HL-60 (cell line): ENCODE measurements around the gene TMC6.

Source experiments
- DNase-seq, 2 experiments: peaks; one replicate each; pipeline ENCODE4 v3.0.0-alpha.2; 2010 to 2020; ENCODE audit warnings: low read depth in 1 of 2, low spot score in 1 of 2
- H3K27ac ChIP-seq: fragments of 250-450 bp; sonication (Bioruptor Pico); replicated peaks from 2 replicates; pipeline ENCODE4 v1.5.1; 2020; ENCODE audit warnings: mild to moderate bottlenecking, moderate library complexity
- H3K27me3 ChIP-seq: fragments of 250-450 bp; sonication (Bioruptor Pico); 2 replicates; pipeline ENCODE4 v1.5.1; 2021; ENCODE audit warnings: mild to moderate bottlenecking, moderate library complexity; ENCODE audit not compliant: insufficient read depth, poor library complexity, severe bottlenecking
- H3K4me3 ChIP-seq: replicated peaks from 2 replicates; pipeline ENCODE4 v1.5.1; 2011; ENCODE audit warnings: mild to moderate bottlenecking, control low read depth, low read length; ENCODE audit not compliant: insufficient read depth
- GABPA ChIP-seq: IDR thresholded peaks from 2 replicates; pipeline ENCODE4 v1.6.1; 2012; ENCODE audit warnings: low read depth
- POLR2AphosphoS5 ChIP-seq: IDR thresholded peaks from 2 replicates; pipeline ENCODE4 v1.6.1; 2012; ENCODE audit warnings: low read depth
- SPI1 ChIP-seq: IDR thresholded peaks from 2 replicates; pipeline ENCODE4 v1.6.1; 2012; ENCODE audit warnings: low read depth, mild to moderate bottlenecking, borderline replicate concordance
- TF ChIP-seq, protein P1 (sequence below): IDR thresholded peaks from one replicate; pipeline ENCODE4 v1.5.1; 2011; ENCODE audit warnings: low read length, control low read depth, inconsistent platforms; ENCODE audit not compliant: insufficient read depth
- TF ChIP-seq, protein P2 (sequence below): IDR thresholded peaks from 2 replicates; pipeline ENCODE4 v1.6.1; 2012; ENCODE audit warnings: low read depth; ENCODE audit not compliant: insufficient replicate concordance

Gene TMC6

DNA sequence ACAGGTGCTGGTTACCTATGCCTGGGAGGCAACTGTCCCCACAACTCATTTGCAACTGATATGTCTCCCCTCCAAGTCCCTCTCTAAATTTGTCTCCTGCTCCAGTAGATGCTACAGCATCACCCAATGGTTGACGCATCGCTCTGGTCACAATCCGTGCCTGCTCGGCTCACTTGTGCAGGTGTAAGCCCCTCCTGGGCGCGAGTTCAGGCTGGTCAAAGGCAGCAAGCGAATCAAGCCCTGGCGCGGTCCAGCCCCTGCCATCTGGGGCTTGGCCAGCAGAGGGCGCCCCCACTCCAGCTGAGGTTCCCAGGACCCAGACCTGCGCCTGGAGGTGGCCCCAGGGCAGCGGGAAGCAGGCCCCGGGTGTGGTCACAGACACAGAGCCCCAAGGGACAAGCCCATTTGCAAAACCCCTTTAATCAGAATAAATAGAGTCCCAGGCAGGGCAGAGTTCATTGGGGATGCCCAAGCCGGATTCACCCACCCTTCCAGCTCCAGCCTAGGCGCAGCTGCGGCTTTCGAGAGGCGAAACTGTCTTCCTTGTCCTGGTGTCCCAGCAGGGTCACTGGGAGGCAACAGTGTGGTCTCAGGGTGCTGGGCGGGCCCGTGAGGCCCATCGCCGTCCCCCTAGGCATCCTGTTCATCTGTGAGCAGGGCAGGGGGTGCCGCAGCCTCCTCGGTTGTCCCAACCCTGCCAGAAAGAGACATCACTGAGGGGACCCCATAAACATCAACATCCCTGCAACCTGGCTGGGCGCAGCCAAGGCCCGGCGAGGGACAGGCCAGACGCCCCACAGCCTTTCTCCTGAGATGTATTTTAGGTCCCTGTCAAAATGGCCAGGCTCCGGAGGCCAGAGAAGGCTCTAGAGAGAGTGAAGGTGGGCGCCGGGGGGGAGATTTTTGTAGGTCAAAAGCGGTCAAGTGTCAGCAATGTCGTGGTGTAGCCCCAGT lies 15.8 kb downstream of the TMC6 start:
- no peak overlapping the region for H3K4me3 ChIP-seq
- no peaks in the 10 kb centered on the region for H3K27me3 ChIP-seq
- H3K27ac ChIP-seq, result no peak overlapping the region
- DNase-seq, result peak in 1 of 2 experiments; percentile 74
- TF ChIP-seq, protein P1, sequence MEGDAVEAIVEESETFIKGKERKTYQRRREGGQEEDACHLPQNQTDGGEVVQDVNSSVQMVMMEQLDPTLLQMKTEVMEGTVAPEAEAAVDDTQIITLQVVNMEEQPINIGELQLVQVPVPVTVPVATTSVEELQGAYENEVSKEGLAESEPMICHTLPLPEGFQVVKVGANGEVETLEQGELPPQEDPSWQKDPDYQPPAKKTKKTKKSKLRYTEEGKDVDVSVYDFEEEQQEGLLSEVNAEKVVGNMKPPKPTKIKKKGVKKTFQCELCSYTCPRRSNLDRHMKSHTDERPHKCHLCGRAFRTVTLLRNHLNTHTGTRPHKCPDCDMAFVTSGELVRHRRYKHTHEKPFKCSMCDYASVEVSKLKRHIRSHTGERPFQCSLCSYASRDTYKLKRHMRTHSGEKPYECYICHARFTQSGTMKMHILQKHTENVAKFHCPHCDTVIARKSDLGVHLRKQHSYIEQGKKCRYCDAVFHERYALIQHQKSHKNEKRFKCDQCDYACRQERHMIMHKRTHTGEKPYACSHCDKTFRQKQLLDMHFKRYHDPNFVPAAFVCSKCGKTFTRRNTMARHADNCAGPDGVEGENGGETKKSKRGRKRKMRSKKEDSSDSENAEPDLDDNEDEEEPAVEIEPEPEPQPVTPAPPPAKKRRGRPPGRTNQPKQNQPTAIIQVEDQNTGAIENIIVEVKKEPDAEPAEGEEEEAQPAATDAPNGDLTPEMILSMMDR, result peak; percentile 94
- no peak for TF ChIP-seq SPI1

DNA sequence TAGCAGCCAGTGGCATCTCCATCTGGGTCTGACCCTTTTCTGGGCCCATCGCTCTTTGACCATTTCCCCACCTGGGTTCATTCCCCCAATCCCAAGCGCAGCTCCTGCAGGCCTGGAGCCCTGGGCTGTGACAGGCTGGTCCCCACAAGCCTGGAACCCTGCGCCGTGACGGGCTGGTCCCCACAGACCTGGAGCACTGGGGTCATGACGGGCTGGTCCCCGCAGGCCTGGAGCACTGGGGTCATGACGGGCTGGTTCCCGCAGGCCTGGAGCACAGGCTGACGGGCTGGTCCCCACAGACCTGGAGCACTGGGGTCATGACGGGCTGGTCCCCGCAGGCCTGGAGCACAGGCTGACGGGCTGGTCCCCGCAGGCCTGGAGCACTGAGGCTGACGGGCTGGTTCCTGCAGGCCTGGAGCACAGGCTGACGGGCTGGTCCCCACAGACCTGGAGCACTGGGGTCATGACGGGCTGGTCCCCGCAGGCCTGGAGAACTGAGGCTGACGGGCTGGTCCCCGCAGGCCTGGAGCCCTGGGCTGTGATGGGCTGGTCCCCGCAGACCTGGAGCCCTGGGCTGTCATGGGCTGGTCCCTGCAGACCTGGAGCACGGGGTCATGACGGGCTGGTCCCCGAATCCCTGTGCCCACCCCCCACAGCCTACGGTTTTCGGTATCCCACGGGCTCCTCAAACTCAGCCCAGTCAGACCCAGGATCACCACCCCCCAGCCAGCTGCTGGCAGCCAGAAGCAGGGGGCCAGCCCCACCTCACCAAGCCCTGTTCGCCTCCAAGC lies 16.6 kb downstream of the TMC6 start:
- no peak overlapping the region for H3K4me3 ChIP-seq
- no peaks in the 10 kb centered on the region for H3K27me3 ChIP-seq
- H3K27ac ChIP-seq, result no peak overlapping the region
- TF ChIP-seq SPI1, result no peak
- TF ChIP-seq, protein P1, result no peak
- TF ChIP-seq POLR2AphosphoS5, result no peak
- no peak for TF ChIP-seq GABPA
- TF ChIP-seq, protein P2, sequence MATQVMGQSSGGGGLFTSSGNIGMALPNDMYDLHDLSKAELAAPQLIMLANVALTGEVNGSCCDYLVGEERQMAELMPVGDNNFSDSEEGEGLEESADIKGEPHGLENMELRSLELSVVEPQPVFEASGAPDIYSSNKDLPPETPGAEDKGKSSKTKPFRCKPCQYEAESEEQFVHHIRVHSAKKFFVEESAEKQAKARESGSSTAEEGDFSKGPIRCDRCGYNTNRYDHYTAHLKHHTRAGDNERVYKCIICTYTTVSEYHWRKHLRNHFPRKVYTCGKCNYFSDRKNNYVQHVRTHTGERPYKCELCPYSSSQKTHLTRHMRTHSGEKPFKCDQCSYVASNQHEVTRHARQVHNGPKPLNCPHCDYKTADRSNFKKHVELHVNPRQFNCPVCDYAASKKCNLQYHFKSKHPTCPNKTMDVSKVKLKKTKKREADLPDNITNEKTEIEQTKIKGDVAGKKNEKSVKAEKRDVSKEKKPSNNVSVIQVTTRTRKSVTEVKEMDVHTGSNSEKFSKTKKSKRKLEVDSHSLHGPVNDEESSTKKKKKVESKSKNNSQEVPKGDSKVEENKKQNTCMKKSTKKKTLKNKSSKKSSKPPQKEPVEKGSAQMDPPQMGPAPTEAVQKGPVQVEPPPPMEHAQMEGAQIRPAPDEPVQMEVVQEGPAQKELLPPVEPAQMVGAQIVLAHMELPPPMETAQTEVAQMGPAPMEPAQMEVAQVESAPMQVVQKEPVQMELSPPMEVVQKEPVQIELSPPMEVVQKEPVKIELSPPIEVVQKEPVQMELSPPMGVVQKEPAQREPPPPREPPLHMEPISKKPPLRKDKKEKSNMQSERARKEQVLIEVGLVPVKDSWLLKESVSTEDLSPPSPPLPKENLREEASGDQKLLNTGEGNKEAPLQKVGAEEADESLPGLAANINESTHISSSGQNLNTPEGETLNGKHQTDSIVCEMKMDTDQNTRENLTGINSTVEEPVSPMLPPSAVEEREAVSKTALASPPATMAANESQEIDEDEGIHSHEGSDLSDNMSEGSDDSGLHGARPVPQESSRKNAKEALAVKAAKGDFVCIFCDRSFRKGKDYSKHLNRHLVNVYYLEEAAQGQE, result no peak
- no peak for DNase-seq

DNA sequence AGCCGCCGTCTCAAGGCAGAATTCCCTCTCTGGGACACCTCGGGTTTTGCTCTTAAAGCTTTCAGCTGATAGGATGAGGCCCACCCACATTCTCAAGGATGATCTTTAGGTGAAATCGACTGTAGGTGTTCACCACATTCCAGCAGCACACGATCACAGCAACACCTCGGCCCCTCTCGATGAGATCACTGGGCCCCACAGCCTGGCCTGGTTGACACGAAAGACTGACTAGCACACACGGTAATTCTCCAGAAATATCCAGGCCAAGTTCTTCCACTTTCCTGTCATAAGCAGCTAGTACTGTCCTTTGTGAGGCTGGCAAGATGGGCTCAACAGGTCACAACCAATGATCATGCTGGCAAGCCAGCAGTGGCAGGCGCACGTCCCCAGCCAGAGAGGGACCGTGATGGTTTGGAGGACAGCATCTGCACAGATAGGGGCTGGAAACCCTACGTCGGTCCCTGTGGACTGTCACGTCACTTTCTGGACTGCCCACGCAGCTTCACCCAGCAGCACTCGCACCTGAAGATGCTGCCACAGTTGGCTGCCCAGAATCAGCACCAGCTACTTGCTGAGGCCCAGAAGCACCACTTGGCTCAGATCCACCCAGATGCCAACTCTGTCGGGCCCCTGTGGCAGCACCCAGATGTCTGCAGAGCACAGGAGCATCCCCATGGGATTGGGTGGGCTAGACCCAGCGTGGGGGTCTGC lies 17.4 kb downstream of the TMC6 start:
- no peaks in the 10 kb centered on the region for H3K27me3 ChIP-seq
- H3K27ac ChIP-seq, result no peak overlapping the region
- H3K4me3 ChIP-seq, result no peak overlapping the region
- no peak for TF ChIP-seq POLR2AphosphoS5
- TF ChIP-seq, protein P2, result no peak
- no peak for TF ChIP-seq SPI1
- TF ChIP-seq GABPA, result no peak
- no peak for DNase-seq
